ENCODE data around the gene NEGR1. TPM values are rescaled to one million over a fixed set of nuclear protein-coding genes. Genes with fewer than 3 reads are reported as not detected.

Gene NEGR1
- total RNA-seq, 2 experiments from 2014 or later = not detected

GRCh38 chr1:71424536-71424935 lies 857.8 kb downstream of the NEGR1 start:
- no peaks in the 10 kb centered on the region for H3K79me2 ChIP-seq (ENCODE audit: insufficient read depth, low read depth, low read length)
- no peak overlapping the region for H2AFZ ChIP-seq (ENCODE audit: low read length)
- BruUV-seq (replicated peaks) = no TSS peak
- H4K20me1 ChIP-seq (ENCODE audit: insufficient read depth, low read length) = no peaks in the 10 kb centered on the region
- H3K4me2 ChIP-seq (ENCODE audit: low read length) = no peak overlapping the region
- DNase-seq (ENCODE audit: low spot score) = no peak
- CTCF ChIA-PET (ENCODE audit: unreplicated experiment) = no interaction called here
- H3K27ac ChIP-seq (ENCODE audit: low read depth, low read length, poor library complexity, severe bottlenecking) = no peak overlapping the region
- POLR2A ChIA-PET = interaction anchor here (0.7 kb wide), 1 partner anchor 63 kb away, joined by 3 read pairs; no protein-coding TSS in a partner anchor
- intact Hi-C loops (cut with micrococcal nuclease; ENCODE audit: unreplicated experiment) = no loop called here
- H3K36me3 ChIP-seq (ENCODE audit: insufficient read depth, low read length) = no peaks in the 10 kb centered on the region
- H3K4me3 ChIP-seq (ENCODE audit: low read depth, low read length, poor library complexity, severe bottlenecking) = no peak overlapping the region
- no peaks in the 10 kb centered on the region for H3K4me1 ChIP-seq (ENCODE audit: insufficient read depth, low read length, poor library complexity, severe bottlenecking)
- TF ChIP-seq EZH2phosphoT487 (IDR thresholded peaks at IDR 0.05; ENCODE audit: borderline replicate concordance, low read depth, low read length) (no peak), CTCF (conservative IDR thresholded peaks at IDR 0.05; ENCODE audit: low read length) (no peak)
- no peaks in the 10 kb centered on the region for H3K9me2 ChIP-seq (ENCODE audit: insufficient read depth, low read length)
- H3K9me3 ChIP-seq (ENCODE audit: low read length) = no peaks in the 10 kb centered on the region

GRCh38 chr1:71422221-71422620 lies 860.1 kb downstream of the NEGR1 start:
- ChIA-PET POLR2A (no interaction called here), CTCF (ENCODE audit: unreplicated experiment) (no interaction called here)
- intact Hi-C loops (cut with micrococcal nuclease; ENCODE audit: unreplicated experiment) = no loop called here

More at GRCh38 chr1:71422221-71422620, 860.1 kb downstream of the NEGR1 start:
- H3K4me3 ChIP-seq (ENCODE audit: low read depth, low read length, poor library complexity, severe bottlenecking) = no peak overlapping the region
- no peak overlapping the region for H2AFZ ChIP-seq (ENCODE audit: low read length)
- H3K9me2 ChIP-seq (ENCODE audit: insufficient read depth, low read length) = no peaks in the 10 kb centered on the region
- H3K27ac ChIP-seq (ENCODE audit: low read depth, low read length, poor library complexity, severe bottlenecking) = no peak overlapping the region
- no TSS peak for BruUV-seq (replicated peaks)
- DNase-seq (ENCODE audit: low spot score) = no peak
- no peaks in the 10 kb centered on the region for H3K36me3 ChIP-seq (ENCODE audit: insufficient read depth, low read length)
- H3K4me1 ChIP-seq (ENCODE audit: insufficient read depth, low read length, poor library complexity, severe bottlenecking) = no peaks in the 10 kb centered on the region
- H3K79me2 ChIP-seq (ENCODE audit: insufficient read depth, low read depth, low read length) = no peaks in the 10 kb centered on the region
- H3K4me2 ChIP-seq (ENCODE audit: low read length) = no peak overlapping the region
- no peaks in the 10 kb centered on the region for H3K9me3 ChIP-seq (ENCODE audit: low read length)
- TF ChIP-seq EZH2phosphoT487 (IDR thresholded peaks at IDR 0.05; ENCODE audit: borderline replicate concordance, low read depth, low read length) (no peak), CTCF (conservative IDR thresholded peaks at IDR 0.05; ENCODE audit: low read length) (no peak)
- H4K20me1 ChIP-seq (ENCODE audit: insufficient read depth, low read length) = no peaks in the 10 kb centered on the region

Measured in OCI-LY7 (cell line).